ENCODE measurements around the gene RAC2.

Gene RAC2

GRCh38 chr22:37244114-37244921 is at the start of gene RAC2:
Gene RAC2 (minus strand): TSS chr22:37244269. CDS start chr22:37244148, 121 bp downstream.
- no peaks in the 10 kb centered on the region for H3K27me3 ChIP-seq (ENCODE audit: control insufficient read depth, insufficient read depth, low read length)
- no peak within 1 kb of the TSS for H3K27ac ChIP-seq (ENCODE audit: low read length)
- H3K9me3 ChIP-seq (ENCODE audit: control insufficient read depth, insufficient read depth, low read length) = no peaks in the 10 kb centered on the region
- no peaks in the 10 kb centered on the region for H3K36me3 ChIP-seq (ENCODE audit: control insufficient read depth, insufficient read depth, low read length)
- H3K4me3 ChIP-seq (ENCODE audit: low read length) = no peak within 1 kb of the TSS
- WGBS (ENCODE audit: insufficient coverage, insufficient read length) = no CpG with 5 or more reads among the region's 23 CpGs
- H3K4me1 ChIP-seq (ENCODE audit: control insufficient read depth, insufficient read depth, low read length) = peaks cover 4% of the 10 kb centered on the region; the same call in 1 of the 2 replicates
- DNase-seq (ENCODE audit: low read depth, low spot score) = no peak

- H3K27ac ChIP-seq (ENCODE audit: low read length) = no peak overlapping the region
- H3K4me1 ChIP-seq (ENCODE audit: control insufficient read depth, insufficient read depth, low read length) = peaks cover 3% of the 10 kb centered on the region; the same call in 1 of the 2 replicates
- no CpG with 5 or more reads among the region's 3 CpGs for WGBS (ENCODE audit: insufficient coverage, insufficient read length)
Measured at GRCh38 chr22:37293172-37293571, 49.1 kb upstream of the RAC2 start.

GRCh38 chr22:37292641-37293040 is 48.6 kb upstream of the RAC2 start:
- no CpG with 5 or more reads among the region's 13 CpGs for WGBS (ENCODE audit: insufficient coverage, insufficient read length)
- Histone ChIP-seq H3K27ac (ENCODE audit: low read length) (no peak overlapping the region), H3K4me3 (ENCODE audit: low read length) (no peak overlapping the region), H3K9me3 (ENCODE audit: control insufficient read depth, insufficient read depth, low read length) (no peaks in the 10 kb centered on the region), H3K4me1 (ENCODE audit: control insufficient read depth, insufficient read depth, low read length) (peaks cover 3% of the 10 kb centered on the region; the same call in 1 of the 2 replicates), H3K27me3 (ENCODE audit: control insufficient read depth, insufficient read depth, low read length) (no peaks in the 10 kb centered on the region), H3K36me3 (ENCODE audit: control insufficient read depth, insufficient read depth, low read length) (no peaks in the 10 kb centered on the region)
- DNase-seq (ENCODE audit: low read depth, low spot score) = no peak

More at GRCh38 chr22:37293172-37293571, 49.1 kb upstream of the RAC2 start:
- Histone ChIP-seq H3K27me3 (ENCODE audit: control insufficient read depth, insufficient read depth, low read length) (no peaks in the 10 kb centered on the region), H3K36me3 (ENCODE audit: control insufficient read depth, insufficient read depth, low read length) (no peaks in the 10 kb centered on the region), H3K4me3 (ENCODE audit: low read length) (no peak overlapping the region), H3K9me3 (ENCODE audit: control insufficient read depth, insufficient read depth, low read length) (no peaks in the 10 kb centered on the region)
- no peak for DNase-seq (ENCODE audit: low read depth, low spot score)

GRCh38 chr22:37291559-37292298 is 47.7 kb upstream of the RAC2 start:
- Histone ChIP-seq H3K4me3 (ENCODE audit: low read length) (no peak overlapping the region), H3K27ac (ENCODE audit: low read length) (no peak overlapping the region), H3K4me1 (ENCODE audit: control insufficient read depth, insufficient read depth, low read length) (peaks cover 3% of the 10 kb centered on the region; the same call in 1 of the 2 replicates), H3K9me3 (ENCODE audit: control insufficient read depth, insufficient read depth, low read length) (no peaks in the 10 kb centered on the region), H3K36me3 (ENCODE audit: control insufficient read depth, insufficient read depth, low read length) (no peaks in the 10 kb centered on the region), H3K27me3 (ENCODE audit: control insufficient read depth, insufficient read depth, low read length) (no peaks in the 10 kb centered on the region)
- no CpG with 5 or more reads among the region's 5 CpGs for WGBS (ENCODE audit: insufficient coverage, insufficient read length)
- DNase-seq (ENCODE audit: low read depth, low spot score) = no peak

- Histone ChIP-seq H3K4me1 (ENCODE audit: control insufficient read depth, insufficient read depth, low read length) (peaks cover 3% of the 10 kb centered on the region; the same call in 1 of the 2 replicates), H3K27me3 (ENCODE audit: control insufficient read depth, insufficient read depth, low read length) (no peaks in the 10 kb centered on the region), H3K9me3 (ENCODE audit: control insufficient read depth, insufficient read depth, low read length) (no peaks in the 10 kb centered on the region), H3K4me3 (ENCODE audit: low read length) (no peak overlapping the region), H3K36me3 (ENCODE audit: control insufficient read depth, insufficient read depth, low read length) (no peaks in the 10 kb centered on the region), H3K27ac (ENCODE audit: low read length) (no peak overlapping the region)
- no CpG with 5 or more reads among the region's 7 CpGs for WGBS (ENCODE audit: insufficient coverage, insufficient read length)
- no peak for DNase-seq (ENCODE audit: low read depth, low spot score)
Measured at GRCh38 chr22:37290737-37291136, 46.7 kb upstream of the RAC2 start.

- H3K4me1 ChIP-seq (ENCODE audit: control insufficient read depth, insufficient read depth, low read length) = peaks cover 5% of the 10 kb centered on the region
- no peak overlapping the region for H3K27ac ChIP-seq (ENCODE audit: low read length)
- no peaks in the 10 kb centered on the region for H3K9me3 ChIP-seq (ENCODE audit: control insufficient read depth, insufficient read depth, low read length)
- no peak for DNase-seq (ENCODE audit: low read depth, low spot score)
- H3K36me3 ChIP-seq (ENCODE audit: control insufficient read depth, insufficient read depth, low read length) = no peaks in the 10 kb centered on the region
- WGBS (ENCODE audit: insufficient coverage, insufficient read length) = no CpG with 5 or more reads among the region's 7 CpGs
- no peak overlapping the region for H3K4me3 ChIP-seq (ENCODE audit: low read length)
- H3K27me3 ChIP-seq (ENCODE audit: control insufficient read depth, insufficient read depth, low read length) = no peaks in the 10 kb centered on the region
Measured at GRCh38 chr22:37289156-37289735, 45.2 kb upstream of the RAC2 start.

GRCh38 chr22:37288521-37288920 is 44.5 kb upstream of the RAC2 start:
- no peaks in the 10 kb centered on the region for H3K36me3 ChIP-seq (ENCODE audit: control insufficient read depth, insufficient read depth, low read length)
- no peak overlapping the region for H3K27ac ChIP-seq (ENCODE audit: low read length)
- H3K4me3 ChIP-seq (ENCODE audit: low read length) = no peak overlapping the region
- WGBS (ENCODE audit: insufficient coverage, insufficient read length) = no CpG with 5 or more reads among the region's 7 CpGs
- no peaks in the 10 kb centered on the region for H3K27me3 ChIP-seq (ENCODE audit: control insufficient read depth, insufficient read depth, low read length)
- no peaks in the 10 kb centered on the region for H3K9me3 ChIP-seq (ENCODE audit: control insufficient read depth, insufficient read depth, low read length)
- DNase-seq (ENCODE audit: low read depth, low spot score) = no peak
- H3K4me1 ChIP-seq (ENCODE audit: control insufficient read depth, insufficient read depth, low read length) = peaks cover 7% of the 10 kb centered on the region

- no peaks in the 10 kb centered on the region for H3K36me3 ChIP-seq (ENCODE audit: control insufficient read depth, insufficient read depth, low read length)
- H3K27me3 ChIP-seq (ENCODE audit: control insufficient read depth, insufficient read depth, low read length) = no peaks in the 10 kb centered on the region
- H3K27ac ChIP-seq (ENCODE audit: low read length) = no peak overlapping the region
- no peak for DNase-seq (ENCODE audit: low read depth, low spot score)
- no peak overlapping the region for H3K4me3 ChIP-seq (ENCODE audit: low read length)
- H3K4me1 ChIP-seq (ENCODE audit: control insufficient read depth, insufficient read depth, low read length) = peaks cover 7% of the 10 kb centered on the region
- H3K9me3 ChIP-seq (ENCODE audit: control insufficient read depth, insufficient read depth, low read length) = no peaks in the 10 kb centered on the region
- WGBS (ENCODE audit: insufficient coverage, insufficient read length) = no CpG with 5 or more reads among the region's 10 CpGs
Measured at GRCh38 chr22:37287550-37287951, 43.5 kb upstream of the RAC2 start.

GRCh38 chr22:37285937-37286336 is 41.9 kb upstream of the RAC2 start:
- DNase-seq (ENCODE audit: low read depth, low spot score) = no peak
- H3K4me1 ChIP-seq (ENCODE audit: control insufficient read depth, insufficient read depth, low read length) = peaks cover 7% of the 10 kb centered on the region
- H3K27me3 ChIP-seq (ENCODE audit: control insufficient read depth, insufficient read depth, low read length) = no peaks in the 10 kb centered on the region
- no CpG with 5 or more reads among the region's 10 CpGs for WGBS (ENCODE audit: insufficient coverage, insufficient read length)
- no peaks in the 10 kb centered on the region for H3K36me3 ChIP-seq (ENCODE audit: control insufficient read depth, insufficient read depth, low read length)
- H3K4me3 ChIP-seq (ENCODE audit: low read length) = no peak overlapping the region
- no peaks in the 10 kb centered on the region for H3K9me3 ChIP-seq (ENCODE audit: control insufficient read depth, insufficient read depth, low read length)
- no peak overlapping the region for H3K27ac ChIP-seq (ENCODE audit: low read length)

- H3K27ac ChIP-seq (ENCODE audit: low read length) = no peak overlapping the region
- H3K4me1 ChIP-seq (ENCODE audit: control insufficient read depth, insufficient read depth, low read length) = peaks cover 7% of the 10 kb centered on the region
- no peak overlapping the region for H3K4me3 ChIP-seq (ENCODE audit: low read length)
- H3K36me3 ChIP-seq (ENCODE audit: control insufficient read depth, insufficient read depth, low read length) = no peaks in the 10 kb centered on the region
- no peak for DNase-seq (ENCODE audit: low read depth, low spot score)
- WGBS (ENCODE audit: insufficient coverage, insufficient read length) = 100% methylated on average over 1 of the region's 14 CpGs
- H3K27me3 ChIP-seq (ENCODE audit: control insufficient read depth, insufficient read depth, low read length) = no peaks in the 10 kb centered on the region
- H3K9me3 ChIP-seq (ENCODE audit: control insufficient read depth, insufficient read depth, low read length) = no peaks in the 10 kb centered on the region
Measured at GRCh38 chr22:37284805-37285355, 40.8 kb upstream of the RAC2 start.

Measured in iPS DF 6.9 (cell line).